Fibroblast of skin of left biceps (primary cell): ENCODE results near the gene KRTAP10-10.
"Not testable (repeated sequence)": the region's sequence is repeated elsewhere in the genome, so short reads cannot be mapped to it uniquely, and the experiment has no call there.

ENCODE experiments used
- DNase-seq, 2 experiments: peaks; one replicate each; pipeline ENCODE4 v3.0.0-alpha.2; 2013; ENCODE audit warnings: low read depth in 2 of 2

The KRTAP10-10 gene

DNA sequence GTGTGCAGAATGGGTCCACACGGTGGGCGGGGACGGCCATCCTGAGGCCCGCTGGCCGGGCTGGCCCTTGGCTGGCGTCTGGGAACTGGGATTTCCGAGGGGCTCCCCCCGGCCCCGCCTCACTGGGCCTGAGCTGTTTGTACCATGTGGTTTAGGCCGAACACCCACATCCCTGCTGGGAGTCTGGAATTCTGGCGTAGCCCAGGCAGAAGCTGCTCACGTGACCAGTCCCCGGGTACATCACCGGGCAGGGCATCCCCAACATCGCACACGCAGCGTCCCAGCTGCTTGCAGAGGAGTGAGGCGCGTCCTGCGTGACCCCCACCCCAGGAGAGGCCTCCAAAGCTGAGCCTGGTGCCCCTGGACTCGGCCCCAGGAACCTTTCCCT is 34.7 kb upstream of the KRTAP10-10 start:
- no peak for DNase-seq

GRCh38 chr21:44603109-44603875 is 33.9 kb upstream of the KRTAP10-10 start:
- no peak for DNase-seq

GRCh38 chr21:44603911-44604310 is 33.2 kb upstream of the KRTAP10-10 start:
- no peak for DNase-seq

GRCh38 chr21:44606495-44606894 is 30.7 kb upstream of the KRTAP10-10 start:
- DNase-seq = no peak

- DNase-seq = no peak
Observed at GRCh38 chr21:44609193-44609592, 28.0 kb upstream of the KRTAP10-10 start.

GRCh38 chr21:44610157-44610843 is 26.9 kb upstream of the KRTAP10-10 start:
- not testable (repeated sequence) for DNase-seq

- no peak for DNase-seq
Observed at GRCh38 chr21:44611551-44611950, 25.6 kb upstream of the KRTAP10-10 start.

- DNase-seq = no peak
Observed at GRCh38 chr21:44612029-44612486, 25.1 kb upstream of the KRTAP10-10 start, which contains the start of gene KRTAP10-8. Gene KRTAP10-8 (plus strand): TSS chr21:44612079. CDS start chr21:44612101, 22 bp downstream.

- DNase-seq = no peak
Observed at GRCh38 chr21:44612669-44613229, 24.4 kb upstream of the KRTAP10-10 start.

DNA sequence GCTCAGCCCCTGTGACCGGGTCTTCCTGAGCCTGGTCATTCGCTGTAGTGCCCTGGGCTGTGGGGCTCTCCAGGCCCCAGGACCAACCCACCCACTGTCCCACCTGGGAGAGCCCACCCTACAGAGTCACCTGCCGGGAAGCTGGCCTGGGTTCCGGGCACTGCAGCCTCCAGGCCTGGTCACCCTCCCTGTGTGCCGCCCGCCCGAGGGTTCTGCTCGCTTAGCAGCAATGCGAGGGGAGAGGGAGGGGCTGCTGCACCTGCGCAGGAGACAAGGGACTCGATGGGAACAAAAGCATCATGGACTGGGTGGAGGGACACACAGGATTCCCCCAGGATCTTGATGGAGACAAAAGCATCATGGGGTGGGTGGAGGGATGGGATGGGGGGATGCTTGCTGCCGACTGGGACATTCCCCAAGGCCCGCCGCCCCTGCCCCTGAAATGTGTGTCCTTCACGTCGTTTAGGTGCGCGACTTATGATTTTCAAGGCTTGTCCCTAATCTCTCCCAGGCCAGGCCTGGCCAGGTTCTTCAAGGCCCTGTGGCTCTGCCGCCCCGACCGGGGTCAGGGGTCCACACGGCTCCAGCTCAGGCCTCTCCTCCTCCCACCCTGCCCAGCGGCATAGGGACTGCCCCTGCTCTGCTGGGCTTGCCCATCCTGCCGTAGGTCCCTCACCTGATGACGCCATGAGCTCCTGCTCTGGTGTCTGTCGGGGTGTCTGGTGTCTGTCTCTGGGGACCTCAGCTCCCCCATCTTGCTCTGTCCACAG is 23.6 kb upstream of the KRTAP10-10 start:
- DNase-seq = no peak

DNA sequence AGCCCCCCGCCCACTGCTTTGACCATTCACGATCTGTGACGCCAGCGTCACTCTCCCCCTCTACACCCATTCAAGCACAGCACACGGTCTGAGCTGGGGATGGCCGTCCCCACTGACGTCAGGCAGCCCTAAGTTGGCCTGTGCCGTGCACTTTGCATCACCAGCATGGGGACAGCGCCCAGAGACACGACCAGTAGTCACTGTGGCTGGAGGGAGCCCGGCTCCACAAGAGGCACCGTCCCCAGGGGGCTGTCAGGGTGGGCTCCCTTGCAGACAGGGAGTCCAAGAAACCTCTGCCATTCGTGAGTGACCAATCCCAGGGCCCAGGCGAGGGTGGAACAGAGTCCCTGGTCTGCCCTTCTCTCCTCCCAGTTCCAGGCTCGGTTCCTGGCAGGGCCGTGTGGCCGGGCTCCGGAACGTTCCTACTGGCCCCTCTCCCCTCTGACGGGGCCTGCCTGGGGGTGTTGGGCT is 23.0 kb upstream of the KRTAP10-10 start:
- no peak for DNase-seq

DNA sequence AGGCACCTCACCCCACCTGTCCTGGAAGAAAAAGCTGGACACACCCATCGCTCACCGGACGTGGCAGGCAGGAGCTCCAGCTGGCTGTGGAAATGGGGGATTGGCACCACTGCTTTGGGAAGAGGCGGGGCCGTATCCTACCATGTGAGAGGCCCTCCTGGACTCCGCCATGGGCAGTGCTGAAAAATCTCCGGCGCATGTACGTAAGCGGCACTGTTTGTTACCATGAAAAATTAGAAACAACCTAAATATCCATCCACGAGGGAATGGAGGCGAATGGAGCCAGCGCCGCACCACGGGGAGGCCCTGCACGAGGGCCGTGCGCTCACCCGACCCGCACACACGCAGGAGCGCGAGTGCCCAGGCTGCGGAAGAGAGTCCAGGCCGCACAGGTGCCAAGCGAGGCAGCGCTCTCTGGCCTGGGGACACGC is 22.2 kb upstream of the KRTAP10-10 start:
- DNase-seq = no peak

DNA sequence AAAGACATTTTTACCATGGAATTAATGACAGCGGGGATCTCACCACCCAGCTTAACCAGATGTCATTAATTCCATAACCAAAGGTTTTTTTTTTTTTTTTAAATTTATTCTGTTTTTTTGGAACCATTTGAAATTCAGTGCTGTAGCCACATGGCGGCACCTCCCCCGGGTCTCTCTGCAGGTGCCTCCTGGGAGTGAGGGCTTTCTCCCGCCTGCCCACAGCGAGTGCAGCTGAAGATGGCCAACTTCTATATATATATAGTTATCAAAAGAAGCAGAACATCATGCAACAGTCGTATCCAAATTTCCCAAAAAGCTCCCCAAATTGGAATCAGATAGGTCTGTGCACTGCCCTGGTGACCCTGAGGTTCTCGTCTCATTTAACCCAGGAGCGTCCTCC is 21.7 kb upstream of the KRTAP10-10 start:
- DNase-seq = no peak

GRCh38 chr21:44615911-44616590 is 21.1 kb upstream of the KRTAP10-10 start:
- DNase-seq = no peak

DNA sequence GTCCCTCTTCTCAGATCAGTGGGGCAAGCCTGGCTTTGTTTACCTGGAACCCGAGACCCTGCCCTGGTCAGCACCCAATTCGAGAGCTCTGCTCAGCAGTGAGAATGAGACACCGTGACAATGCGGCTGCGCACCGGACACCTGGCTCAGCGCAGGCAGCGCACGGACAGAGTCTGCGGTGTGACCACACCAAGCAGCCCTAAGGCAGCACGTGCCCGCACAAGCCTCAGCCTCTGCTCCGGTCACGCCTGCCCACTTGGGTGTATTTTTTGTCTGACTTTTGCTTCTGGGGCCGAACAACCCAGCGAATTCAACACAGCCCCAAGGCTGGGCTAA is 20.6 kb upstream of the KRTAP10-10 start:
- no peak for DNase-seq

- no peak for DNase-seq
Observed at GRCh38 chr21:44617071-44617501, 20.1 kb upstream of the KRTAP10-10 start.

DNA sequence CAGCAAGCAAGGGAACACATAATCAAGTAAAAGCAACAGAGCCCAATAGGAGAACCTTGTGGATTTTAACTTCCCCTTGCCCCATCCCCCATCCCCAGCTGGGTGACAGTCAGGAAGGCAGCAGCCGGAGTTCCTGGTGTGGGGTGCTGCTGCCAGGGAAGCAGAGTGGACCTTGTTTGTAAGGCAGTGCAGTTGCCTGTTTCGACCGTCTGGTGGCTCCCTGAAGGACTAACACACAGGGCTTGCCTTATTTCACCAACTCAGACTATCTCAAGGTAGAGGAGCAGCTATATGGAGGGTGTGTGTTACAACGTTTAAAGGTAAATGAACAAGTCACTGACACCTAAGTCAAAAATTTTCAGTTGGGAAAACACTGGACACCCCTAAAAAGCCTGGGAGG is 18.7 kb upstream of the KRTAP10-10 start:
- DNase-seq = no peak

- DNase-seq = no peak
Observed at GRCh38 chr21:44618909-44619308, 18.2 kb upstream of the KRTAP10-10 start.

DNA sequence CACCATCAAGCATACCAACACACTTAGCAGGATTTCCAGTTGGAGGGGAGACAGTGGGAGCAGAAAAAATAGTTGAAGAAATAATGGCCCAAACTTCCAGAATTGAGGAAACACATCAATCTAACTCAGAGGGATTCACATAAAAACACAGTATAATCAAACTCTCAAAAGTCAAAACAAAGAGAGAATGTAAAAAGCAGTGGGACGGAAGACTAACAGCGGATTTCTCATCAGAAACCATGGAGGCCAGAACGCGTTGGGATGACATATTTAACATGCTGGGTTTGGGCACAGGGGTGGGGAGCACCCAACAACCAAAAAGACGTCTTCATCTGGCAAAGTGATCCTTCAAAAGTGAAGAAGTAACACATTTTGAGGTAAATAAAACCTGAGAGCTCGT is 17.3 kb upstream of the KRTAP10-10 start:
- DNase-seq = no peak

DNA sequence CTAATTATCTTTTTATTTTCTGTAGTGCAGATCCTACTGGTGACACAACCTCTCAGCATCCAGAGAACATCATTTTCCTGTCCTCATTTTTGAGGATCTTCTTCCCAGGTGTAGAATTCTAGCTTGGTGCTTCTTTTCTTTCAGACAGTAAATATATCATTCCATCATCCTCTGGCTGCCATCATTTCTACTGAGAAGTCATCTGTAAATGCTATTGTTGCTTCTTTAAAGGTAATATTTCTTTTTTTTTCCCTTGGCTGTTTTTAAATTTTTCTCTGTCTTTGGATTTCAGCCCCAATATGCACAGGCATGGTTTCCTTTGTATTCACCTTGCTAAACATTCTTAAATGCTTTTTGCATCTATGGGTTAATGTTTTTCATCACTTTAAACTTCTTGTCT is 13.6 kb upstream of the KRTAP10-10 start:
- no peak for DNase-seq

DNA sequence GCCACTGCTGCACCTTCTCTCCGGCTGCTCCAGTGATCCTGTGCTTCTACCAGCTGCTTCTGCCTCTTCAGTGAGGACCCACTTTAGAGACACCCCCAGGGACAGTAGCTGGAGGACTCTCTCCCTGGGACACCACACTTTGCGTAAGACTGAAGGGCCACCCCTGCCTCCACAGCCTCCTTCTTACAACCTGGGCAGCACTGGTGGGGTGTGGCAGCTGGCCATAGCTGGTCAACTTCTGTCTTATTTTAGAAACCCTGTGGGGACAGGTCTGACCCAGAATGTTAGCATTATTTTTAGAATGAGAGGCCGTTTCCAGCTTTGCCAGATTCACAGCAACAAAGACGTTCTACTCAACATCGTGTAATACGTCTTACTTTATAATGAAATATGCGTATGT is 11.4 kb upstream of the KRTAP10-10 start:
- DNase-seq = no peak
